GM18867 (cell line): ENCODE measurements around the gene FAM25G.
"Not testable (repeated sequence)": the region's sequence is repeated elsewhere in the genome, so short reads cannot be mapped to it uniquely, and the experiment has no call there.

Experiments used
- ATAC-seq: cut with Tn5 transposase; IDR thresholded peaks from one replicate; pipeline ENCODE4 v1.9.1; 2021; ENCODE audit warnings: mild to moderate bottlenecking, moderate library complexity; ENCODE audit not compliant: unreplicated experiment

Gene FAM25G

DNA sequence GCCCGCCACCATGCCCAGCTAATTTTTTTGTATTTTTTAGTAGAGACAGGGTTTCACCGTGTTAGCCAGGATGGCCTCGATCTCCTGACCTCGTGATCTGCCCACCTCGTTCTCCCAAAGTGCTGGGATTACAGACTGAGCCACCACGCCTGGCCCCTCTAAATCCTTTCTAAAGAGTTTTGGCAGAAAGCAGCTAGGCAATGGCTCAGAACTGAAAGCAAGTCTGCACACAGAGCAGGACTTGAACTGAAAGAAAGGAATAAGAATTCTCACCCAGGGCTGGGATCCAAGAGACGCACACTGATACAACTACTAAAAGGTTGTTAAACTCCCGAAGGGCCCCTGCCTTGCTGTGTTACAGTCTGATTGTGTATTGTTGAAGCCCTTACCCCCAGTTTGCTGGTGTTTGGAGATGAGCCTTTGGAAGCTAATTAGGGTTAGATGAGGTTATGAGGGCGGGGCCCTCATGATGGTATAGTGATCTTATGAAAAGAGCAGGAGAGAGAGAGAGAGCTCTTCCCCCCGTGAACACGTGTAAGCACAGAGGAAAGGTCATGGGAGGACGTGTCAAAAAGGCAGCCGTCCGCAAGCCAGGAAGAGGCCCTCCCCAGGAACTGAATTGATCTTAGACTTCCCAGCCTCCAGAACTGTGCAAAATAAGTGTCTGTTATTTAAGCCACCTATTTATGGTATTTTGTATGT is 26.1 kb downstream of the FAM25G start:
- not testable (repeated sequence) for ATAC-seq

DNA sequence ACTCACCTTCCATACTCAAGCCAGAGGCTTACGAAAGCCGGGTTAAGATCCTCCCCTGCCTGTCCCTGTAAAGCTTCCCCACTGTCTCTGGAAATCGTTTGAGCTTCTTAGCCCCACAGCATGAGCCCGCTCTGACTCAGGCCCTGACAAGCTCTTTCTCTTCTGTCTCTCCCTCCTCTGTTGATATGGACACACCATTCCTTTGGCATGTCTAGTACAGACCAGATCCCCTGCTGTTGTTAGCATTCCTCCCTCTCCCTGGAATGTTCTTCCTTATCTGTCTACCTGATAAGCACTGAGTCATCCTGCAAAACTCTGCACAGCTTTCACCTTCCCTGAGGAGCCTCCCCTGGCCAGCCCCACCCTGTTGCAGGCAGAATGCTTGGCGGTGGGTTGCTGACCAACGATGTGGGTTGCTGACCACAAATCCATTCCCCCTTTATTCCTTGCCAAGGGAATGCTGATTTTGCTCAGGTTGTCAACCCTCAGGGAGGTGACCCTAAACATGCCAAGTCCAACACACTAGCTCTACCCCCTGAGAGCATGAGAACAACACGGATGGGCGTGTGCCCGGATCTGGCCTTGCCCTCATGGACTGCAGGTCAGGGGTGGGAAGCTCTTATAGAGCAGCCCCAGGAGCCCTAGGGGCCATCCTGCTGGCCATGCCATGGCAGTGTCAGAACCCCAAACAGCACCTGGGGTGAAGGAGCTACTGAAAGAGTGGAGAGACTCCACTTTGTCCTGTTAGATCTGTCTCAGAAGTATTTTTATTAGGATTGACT is 28.7 kb downstream of the FAM25G start:
- not testable (repeated sequence) for ATAC-seq

DNA sequence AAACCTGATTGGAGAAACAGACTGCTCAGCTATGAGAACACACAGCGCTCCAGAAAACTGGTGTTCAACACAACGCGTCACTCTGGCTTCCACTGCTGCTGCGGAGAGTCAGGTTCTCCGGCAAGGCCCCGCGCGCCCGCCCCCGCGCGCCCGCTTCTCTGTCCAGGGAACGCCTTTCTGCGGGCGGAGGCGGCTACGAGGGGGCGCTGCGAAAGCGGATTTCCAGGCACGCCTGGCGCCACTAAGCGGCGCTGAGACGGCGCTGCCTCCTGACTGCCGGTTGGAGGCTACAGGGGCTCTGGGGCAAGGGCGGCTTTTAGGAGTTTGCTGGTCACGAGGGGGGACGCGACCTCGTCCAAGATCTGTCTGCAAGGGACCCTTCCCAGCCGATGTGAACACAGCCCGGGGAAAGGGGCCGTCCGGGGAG is 30.2 kb downstream of the FAM25G start:
- peak; percentile 71 for ATAC-seq

DNA sequence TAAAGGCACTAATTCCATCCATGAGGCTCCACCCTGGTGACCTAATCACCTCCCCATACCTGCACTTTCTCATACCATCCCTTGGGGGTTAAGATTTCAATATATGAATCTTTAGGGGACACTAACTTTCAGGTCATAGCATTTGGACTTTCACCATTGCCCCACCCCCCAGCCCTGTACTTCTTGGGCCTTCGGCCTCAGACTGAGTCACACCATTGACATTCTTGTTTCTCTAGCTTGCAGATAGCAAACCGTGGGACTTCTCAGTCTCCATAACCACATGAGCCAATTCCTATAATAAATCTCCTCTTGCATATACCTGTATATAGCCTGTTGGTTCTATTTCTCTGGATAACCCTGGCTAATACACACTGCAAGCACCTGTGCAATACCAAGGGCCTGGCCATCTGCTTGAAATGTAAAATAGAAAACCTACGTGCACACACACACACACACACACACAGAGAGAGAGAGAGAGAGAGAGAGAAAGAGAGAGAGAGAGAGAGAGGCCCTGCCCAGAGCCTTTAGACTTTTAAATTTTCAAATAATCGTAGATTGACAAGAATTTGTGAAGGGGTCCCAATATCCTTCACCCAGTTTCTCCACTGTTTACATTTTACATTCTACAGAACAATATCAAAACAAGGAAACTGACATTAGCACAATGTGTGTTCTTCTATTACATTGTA is 32.9 kb downstream of the FAM25G start:
- ATAC-seq, result no peak

DNA sequence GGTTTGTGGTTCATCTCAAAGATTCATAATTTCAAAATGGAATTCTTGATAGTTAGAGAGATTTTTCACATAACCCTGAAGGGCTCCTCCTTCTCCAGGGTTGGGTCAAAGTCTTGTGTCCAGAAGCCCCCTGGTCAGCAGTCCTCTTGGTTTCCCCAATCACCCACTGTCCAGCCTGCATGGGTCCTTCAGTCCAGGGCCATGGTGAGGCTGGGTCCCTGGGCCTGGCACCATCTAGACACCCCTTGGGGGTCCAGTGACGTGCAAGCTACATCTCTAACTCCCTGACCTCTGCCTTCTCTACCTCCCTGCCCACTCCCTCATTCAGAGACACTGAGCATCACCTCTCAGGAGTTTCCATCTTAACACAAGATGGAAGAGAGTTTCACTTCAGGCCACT is 33.7 kb downstream of the FAM25G start:
- ATAC-seq, result no peak

DNA sequence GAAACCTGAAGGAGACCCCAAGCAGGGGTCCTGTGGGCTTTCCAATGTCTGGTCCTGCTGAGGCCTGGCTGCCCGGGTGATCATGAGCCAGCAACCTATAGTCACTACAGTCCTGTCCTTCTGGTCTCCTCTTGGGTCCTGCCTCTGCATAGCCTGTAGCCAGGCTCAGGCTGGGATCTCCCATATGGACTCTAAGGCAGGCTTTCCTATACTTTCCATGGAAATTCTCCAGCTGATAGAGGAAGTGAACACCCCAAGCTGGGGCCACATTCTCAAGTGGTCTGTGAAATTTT is 34.0 kb downstream of the FAM25G start:
- no peak for ATAC-seq

DNA sequence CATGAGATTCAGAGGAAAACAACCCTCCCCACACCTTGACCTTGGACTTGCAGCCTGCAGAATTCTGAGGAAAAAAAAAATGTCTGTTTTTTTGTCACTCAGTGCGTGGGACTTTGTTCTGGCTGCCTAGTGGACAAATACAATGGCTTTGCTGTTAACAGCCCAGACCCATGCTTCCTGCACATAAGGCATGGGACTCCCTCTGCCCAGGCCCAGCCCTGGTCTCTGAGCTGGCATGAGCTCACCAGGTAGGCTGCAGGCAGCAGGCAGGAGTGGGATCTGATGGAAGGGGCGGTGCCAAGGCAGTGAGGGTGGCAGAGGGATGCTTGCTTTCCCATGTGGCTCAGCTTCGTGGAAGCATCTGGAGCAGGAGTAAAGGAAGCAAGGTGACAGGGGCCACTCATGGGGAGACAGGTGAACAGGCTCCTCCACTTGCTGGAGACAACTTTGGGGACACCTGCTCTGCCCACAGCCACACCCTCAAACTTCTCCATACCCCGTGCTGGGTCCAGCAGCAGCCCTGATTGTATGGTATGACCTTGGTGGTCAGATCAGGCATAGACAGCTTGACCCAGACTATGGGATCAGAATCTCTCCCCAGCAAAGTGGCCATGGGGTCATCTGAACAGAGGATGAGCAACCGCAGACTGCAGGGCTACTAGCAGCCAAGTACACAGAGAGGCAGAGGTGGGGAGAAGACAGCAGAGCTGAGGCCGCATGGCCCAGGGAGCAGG is 34.5 kb downstream of the FAM25G start:
- ATAC-seq, result no peak

DNA sequence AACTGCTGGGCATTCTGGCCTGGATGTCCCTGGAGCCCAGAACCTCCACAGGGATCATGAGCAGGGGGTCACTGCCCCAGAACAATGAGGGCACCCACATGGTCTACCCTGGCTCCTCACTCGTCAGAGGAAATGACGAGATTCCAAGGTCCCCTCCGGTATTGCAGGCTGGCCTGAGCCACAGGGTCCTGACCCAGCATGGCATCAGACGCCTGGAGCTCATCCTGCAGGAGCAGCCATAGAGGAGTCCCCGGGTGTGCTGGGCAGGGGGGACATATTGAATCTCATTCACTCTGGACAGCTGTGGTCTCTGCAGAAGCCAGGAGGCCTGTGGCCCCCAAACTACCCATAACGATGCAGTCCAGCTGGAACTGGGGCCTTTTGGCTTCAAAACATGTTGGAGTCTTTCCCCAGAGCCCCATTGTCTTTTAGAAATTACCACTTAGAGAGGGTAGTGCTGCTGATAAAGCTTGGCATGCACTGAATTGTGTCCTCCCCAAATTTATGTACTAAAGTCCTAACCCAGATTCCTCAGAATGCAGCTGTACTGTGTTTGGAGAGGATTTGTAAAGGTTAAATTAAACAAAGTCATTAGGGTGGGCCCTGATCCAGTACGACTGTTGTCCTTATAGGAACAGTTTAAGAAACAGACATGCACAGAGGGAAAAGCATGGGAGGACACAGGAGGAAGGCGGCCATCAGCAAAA is 35.3 kb downstream of the FAM25G start:
- ATAC-seq, result no peak

DNA sequence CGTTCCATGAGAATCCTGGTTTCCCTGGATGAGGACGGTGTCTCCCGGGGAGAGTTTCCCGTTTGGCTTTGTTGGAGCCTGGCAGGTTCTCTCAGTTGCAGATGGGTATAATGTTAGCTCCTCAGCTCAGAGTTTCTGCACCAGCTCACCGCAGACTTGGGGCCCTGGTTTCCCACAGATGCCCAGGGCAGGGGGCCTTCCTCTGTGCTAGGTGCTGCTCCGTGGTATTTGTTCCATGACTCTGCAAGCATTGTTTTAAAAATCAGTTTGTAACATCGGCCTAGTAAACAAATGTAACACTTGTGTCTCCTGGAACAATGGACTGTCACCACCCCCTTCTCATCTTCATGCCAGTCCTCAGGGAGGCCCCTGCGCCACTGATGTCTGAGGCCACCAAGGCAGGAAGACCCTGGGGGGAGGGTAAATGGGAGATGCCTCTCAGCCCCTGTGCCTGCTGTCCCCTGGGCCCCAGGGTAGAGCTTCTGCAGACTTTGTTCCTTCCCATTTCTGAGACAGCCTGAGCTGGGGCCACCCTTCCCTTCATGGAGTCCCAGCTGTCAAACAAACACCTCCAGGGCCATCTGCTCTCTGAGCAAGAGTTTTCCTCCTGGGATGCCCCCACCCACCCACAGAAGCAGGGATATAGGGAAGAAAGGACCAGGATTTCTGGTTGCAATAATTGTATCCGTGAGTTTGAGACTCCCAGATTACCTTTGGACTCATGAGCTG is 36.0 kb downstream of the FAM25G start:
- ATAC-seq, result not testable (repeated sequence)

DNA sequence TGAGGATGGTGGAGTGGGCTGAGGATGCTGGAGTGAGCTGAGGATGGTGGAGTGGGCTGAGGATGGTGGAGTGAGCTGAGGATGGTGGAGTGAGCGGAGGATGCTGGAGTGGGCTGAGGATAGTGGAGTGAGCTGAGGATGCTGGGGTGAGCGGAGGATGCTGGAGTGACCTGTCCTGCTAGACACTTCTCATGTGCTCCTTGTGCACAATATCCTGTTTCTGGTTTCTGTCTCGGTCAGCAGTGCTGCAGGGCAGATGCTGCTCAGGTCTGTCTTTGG is 36.8 kb downstream of the FAM25G start:
- no peak for ATAC-seq

DNA sequence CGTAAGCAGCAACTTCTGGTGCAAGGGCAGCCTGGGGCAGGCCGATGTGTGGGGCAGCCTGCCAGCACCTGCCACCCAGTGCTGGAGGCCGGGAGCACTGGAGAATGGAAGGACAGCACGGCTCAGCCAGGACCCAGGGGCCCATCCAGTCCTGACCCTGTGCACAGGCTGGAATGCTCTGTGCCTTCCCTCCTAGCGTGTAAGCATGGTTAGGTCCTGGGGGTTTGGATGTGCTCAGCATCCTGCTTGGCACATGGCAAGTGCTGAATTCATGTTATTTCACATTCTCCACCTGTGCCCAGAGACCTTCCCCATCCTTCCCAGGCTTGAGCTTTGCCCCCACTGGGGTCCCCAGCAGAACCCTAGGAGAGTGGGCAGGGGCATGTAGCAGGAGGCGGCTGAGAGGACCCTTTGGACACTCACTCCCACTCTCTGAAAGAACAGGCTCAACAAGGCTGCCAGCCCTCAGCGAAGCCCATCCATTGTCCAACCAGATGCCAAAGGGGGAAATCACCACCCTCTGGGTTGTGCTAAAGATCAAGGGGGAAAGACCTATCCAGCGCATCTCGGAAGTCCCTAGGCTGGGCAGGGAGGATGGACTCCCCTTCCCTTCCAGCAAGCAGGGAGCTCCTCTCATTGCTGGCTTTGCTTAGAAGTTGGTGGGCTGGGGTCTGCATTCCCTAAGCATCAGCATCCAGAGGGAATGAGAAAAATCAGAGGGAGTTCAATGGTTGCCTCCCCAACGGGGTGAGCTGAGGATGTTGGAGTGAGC is 37.3 kb downstream of the FAM25G start:
- ATAC-seq, result no peak

DNA sequence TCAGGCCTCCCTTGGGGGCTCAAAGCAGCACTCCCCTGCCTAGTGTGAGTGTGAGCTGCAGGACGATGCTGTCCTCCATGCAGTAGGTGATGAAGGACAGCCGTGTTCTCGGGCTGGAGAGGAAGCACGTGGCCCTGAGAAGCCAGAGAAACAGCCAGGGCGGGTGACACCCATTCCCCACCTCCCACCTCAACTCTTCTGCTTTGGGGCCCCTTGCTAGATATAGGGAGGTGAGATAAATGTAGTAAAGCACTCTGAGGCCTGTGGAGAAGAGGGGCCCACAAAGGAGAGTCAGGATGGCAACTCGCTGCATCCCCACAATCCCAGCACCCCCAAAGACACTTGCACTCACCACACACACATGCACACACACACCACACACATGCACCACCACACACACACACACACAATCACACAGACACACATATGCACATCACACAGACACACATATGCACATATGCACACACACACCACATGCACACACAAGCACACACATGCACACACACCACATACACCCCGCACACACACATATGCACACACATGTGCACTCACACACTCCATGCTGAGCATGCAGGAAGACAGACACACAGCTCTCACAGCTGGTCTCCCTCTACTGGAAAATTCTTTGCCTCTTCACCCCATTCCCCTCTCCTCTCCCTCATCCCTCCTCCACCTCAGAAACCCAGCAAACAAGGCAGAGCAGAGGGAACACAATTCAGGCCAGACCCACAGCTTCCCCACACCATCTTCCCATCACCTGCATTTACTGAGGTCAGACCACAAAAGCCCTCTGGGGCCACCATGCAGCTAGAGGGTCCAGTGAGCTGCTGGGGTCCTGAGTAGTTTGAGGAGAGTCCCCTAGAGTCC is 38.1 kb downstream of the FAM25G start:
- ATAC-seq, result no peak

DNA sequence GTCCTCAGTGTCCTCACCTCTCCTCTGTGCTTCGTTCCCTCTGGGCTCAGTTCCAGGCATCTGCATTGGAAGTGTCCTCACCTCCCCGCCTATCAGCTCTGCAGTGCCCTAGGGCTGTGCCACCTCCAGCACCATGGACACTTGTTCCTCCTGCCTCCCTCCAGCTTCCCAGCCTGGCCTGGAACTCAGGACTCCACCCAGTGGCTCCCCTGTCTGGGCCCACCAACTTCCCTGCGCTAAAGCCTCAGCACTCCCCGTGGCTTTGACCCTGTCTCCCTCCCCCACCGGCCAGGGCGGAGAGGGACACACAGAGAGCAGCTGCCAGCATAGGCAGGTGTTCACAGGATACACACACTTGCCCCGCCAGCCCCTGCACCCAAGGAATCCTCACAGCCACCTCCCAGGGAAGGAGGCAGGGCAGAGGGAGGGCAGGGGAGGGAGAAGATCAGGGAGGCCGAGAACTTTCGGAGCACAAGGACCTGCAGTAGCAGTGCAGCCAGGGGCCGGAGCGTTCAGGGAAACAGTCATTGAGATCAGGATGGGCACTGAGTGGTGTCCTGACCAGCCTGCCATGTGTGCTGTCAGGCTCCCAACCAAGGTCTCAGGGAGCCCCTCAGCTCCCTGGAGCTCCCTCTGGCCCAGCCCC is 38.9 kb downstream of the FAM25G start:
- ATAC-seq, result no peak

DNA sequence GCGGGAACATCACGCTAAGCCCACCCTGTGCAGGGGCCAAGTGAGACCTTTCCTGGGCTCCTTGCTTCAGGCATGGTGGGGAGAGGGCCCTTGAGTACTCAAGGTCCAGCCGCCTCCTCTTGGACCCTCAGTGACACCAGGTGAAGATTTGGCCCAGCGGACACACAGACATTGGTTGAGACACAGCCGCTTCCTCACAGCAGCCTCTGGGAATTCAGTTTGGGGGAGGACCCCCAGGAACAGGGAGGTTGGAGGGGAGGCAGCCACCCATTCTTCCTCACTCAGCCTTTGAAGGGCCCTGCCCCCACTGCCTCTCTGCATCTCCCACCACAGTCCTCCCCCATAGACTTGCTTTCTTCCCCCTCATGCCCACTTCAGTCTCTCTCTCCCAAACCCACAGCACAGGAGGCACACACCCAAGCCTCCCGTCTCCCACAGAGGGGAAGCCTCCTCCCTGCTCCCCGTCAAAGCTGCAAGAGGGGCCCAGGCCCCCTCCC is 39.5 kb downstream of the FAM25G start:
- ATAC-seq, result no peak

DNA sequence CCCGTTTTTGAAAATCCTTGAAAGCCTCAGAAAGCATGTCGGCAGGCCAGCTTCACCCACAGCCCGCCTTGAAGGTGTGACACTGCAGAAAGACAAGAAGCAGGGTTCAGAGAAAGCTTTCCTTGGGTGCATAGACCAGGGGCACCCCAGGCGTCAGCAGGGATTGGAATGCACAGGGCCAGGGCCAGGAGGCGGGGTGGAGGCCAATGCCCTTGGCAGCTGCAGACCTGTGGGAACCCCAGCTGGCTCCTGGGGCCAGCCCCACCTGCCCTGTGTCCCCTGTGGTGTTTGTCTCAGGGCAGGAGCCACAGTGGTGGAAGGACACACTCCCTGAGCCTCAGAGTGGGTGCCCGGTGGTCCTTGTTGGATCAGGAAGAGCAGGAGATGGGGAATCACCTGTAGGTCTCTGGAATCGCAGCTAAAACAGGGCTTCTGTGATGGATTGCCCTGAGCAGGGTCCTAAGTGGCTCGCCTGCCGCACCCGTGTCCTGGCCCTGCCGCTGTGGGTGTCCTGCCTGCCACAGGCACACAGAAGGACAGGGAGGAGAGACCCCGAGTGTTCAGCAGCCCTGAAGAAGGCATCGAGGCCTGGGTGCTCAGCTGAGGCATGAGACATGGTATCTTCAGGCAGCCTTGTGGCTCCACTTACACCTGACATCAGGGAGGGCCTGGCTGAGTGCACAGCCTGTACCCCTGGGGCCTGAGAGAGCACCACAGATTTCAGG is 40.1 kb downstream of the FAM25G start:
- no peak for ATAC-seq

DNA sequence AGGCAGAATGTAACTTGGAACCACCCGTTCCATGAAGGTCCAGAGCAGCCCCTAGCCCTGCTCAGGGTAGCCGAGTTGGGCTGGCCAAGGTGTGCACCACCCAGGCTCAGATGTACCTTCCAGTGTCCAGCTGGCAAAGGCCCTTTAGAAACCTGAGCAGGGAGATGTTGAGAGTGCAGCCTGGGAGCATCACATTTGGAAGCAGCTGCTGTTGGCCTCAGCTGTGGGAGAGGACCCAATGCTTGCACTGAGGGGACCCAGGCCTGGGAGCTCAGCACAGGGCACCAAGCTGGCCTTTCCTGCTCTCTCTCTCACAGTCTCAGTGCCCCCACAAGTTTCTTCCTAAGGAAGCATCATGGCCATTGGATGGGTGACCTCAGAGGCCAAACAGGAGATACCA is 41.1 kb downstream of the FAM25G start:
- no peak for ATAC-seq

DNA sequence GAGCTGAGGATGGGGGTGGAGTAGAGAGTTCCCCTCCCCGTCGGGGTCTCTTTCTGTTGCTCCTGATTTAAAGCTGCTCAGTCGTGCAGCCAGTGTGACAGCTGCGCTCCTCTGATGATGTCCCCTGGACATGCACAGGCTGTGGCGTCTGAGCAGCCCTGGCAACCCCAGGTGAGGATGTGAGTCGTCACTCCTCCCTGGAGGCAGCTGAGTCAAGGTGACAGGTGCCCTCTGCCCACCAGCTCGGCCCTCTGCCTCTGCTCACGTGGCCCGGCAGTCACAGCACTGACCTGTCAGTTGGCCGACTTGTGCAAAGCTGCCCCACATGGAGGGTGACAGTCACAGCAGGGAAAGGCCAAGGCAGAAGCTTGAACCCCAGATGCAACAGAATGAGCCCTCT is 41.5 kb downstream of the FAM25G start:
- ATAC-seq, result no peak
